GM13976 (cell line): ENCODE data around the gene UBR4.
A peak's percentile ranks its signal among the peaks of the same experiment; 100 is the strongest.

Source experiments
- DNase-seq: peaks from one replicate; pipeline ENCODE4 v3.0.0; 2012; ENCODE audit warnings: low spot score
- in situ Hi-C: fragments of 300-500 bp; cut with MboI; formaldehyde crosslinking; loops from one replicate; pipeline ENCODE4 v1.12.0; 2022; ENCODE audit warnings: low sequenced_read_pairs, mixed read lengths, inconsistent platforms; ENCODE audit not compliant: unreplicated experiment
- TF ChIP-seq, protein P1 (sequence below): IDR thresholded peaks from 2 replicates; pipeline ENCODE4 v1.5.1; 2012; ENCODE audit warnings: borderline replicate concordance, mild to moderate bottlenecking; ENCODE audit not compliant: insufficient read depth; ENCODE audit errors: extremely low read depth, missing control alignments, control extremely low read depth

Gene UBR4

DNA sequence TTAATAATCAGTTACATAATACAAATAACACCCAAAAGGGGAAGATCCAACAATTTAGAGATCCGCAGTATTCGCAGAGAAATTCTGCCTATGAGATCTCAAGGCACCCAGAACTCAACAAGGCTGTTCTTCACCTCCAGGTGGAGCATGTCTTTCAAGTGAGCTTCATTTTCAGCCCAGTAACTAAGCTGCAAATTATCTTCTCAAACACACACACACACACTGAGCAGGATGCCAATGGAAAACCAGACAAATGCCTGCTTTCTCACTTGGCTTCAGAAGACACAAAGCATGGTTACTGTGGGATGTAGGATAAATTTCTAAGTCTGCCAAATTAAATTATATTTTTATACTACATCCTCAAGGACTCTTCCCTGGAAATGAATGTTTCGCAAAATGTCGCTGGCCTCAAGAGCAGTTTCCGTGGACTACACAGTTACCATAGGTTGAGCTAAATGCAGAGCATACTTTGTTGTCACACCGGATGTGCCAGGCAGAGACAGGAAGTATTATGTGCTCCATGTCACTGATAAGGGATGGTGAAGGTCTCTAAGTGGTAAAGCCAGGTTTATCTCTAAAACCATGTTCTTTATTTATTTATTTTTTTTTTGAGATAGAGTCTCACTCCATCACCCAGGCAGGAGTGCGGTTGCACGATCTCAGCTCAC lies 30.3 kb downstream of the UBR4 start:
- TF ChIP-seq, protein P1, sequence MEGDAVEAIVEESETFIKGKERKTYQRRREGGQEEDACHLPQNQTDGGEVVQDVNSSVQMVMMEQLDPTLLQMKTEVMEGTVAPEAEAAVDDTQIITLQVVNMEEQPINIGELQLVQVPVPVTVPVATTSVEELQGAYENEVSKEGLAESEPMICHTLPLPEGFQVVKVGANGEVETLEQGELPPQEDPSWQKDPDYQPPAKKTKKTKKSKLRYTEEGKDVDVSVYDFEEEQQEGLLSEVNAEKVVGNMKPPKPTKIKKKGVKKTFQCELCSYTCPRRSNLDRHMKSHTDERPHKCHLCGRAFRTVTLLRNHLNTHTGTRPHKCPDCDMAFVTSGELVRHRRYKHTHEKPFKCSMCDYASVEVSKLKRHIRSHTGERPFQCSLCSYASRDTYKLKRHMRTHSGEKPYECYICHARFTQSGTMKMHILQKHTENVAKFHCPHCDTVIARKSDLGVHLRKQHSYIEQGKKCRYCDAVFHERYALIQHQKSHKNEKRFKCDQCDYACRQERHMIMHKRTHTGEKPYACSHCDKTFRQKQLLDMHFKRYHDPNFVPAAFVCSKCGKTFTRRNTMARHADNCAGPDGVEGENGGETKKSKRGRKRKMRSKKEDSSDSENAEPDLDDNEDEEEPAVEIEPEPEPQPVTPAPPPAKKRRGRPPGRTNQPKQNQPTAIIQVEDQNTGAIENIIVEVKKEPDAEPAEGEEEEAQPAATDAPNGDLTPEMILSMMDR, result no peak
- in situ Hi-C loops, result no loop called here
- DNase-seq, result no peak

DNA sequence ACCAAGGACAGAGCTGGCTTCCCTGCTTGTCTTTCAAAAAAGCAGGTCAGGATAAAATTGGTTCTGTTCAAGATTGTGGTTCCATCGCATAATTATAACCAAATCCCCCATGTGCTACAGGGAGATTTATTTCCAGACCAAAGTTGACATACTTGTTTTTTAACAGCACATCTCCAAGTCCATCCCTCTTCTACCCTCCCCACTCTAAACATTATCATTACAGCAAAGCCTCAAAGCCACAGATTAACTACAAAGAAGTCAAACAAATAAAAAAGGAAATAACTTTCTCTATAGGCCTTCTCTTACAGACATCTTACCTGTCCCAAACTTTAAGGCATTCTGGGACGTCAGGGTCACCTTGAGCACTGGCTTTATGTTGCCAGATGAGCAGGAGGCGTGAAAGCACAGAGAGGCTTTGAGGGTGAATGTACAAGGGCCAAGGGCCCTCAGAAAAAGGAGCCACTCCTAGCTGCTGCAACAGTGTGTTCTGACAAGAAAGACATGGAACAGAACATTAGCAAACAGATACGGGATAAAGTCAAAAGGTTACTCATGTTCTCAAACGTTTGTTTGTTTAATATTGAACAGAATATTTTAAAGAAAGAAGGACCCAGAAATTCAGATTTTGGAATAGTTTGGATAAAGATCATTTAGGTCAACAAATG lies 31.2 kb downstream of the UBR4 start:
- no peak for DNase-seq
- in situ Hi-C loops, result no loop called here
- TF ChIP-seq, protein P1, result no peak

DNA sequence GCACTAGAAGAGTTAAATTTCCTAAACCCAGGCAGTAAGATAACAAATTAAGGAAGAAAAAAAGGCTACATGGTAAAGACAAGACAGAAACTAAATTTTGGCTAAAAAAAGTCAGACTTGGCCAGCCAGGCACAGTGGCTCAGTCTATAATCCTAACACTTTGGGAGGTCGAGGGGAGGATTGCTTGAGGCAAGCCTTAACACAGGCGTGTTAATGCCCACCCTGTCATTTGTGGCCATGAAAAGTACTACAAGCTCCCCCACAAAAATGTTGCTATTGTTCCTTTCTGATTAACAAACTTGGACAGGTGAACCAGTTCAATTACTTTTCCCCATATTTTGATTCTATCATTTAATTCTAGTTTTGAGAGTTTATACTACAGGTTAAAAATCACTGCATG lies 32.3 kb downstream of the UBR4 start:
- in situ Hi-C loops, result no loop called here
- TF ChIP-seq, protein P1, result no peak
- DNase-seq, result no peak

DNA sequence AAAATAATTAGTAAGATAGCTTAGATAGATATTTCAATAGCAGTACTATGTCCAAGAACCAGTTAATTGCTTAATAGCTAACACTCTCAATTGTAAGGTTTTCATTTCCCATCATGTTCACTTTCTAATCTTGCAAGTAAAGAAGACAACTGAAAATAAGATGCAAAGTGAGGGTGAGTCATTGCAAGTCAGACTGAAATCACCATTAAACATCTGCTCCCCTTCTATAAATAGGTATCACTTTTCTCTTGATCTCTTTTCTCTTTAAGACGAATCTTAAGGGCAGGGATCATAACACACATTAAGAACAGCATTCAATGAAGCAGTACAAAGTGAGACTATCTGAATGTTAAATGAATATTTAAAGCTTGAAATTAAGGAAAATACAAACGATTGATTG lies 40.4 kb downstream of the UBR4 start:
- in situ Hi-C loops, result no loop called here
- peak; percentile 74 for DNase-seq
- TF ChIP-seq, protein P1, result no peak

DNA sequence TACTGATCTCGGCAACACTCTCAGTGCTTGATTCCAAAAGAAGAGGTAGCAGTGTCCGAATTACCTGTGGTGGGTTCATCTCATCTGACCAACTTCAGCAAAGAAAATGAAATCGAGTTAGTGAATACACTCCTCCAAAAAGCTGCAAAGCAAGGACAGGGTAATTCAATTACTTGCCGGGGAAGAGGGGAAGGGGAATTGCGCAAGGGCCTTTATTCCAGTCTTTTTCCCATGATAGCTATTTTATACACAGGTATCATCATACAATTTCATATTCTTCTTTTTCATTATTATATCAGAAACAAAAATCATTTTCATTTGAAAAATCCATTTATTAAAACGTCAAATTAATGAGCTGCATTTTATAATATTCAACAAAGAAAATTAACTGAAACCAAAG lies 42.9 kb downstream of the UBR4 start:
- TF ChIP-seq, protein P1, result no peak
- in situ Hi-C loops, result no loop called here
- DNase-seq, result no peak

DNA sequence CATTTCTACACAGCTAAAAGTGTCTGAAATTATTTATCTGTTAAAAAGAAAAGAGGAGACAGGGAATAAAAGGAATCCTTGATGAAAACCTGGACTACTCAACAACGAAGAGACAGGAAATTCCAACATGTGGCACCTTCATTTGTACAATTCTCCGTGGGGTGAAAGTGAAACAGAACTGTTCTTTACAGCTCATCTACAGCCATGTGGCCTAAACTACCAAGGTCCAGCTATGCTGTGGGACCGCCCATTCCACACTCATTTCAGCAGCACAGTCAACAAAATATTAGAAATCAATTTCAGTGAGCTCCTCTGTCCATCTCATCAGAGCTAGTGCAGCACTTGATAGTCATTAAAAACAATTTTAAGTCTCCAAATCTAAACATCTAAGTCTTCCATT lies 44.0 kb downstream of the UBR4 start:
- DNase-seq, result peak; percentile 18
- in situ Hi-C loops, result no loop called here
- TF ChIP-seq, protein P1, result no peak
